Stomach smooth muscle (tissue), 2 donors: ENCODE measurements around the gene SIDT2.

Experiments
- H3K27ac ChIP-seq: one replicate; pipeline ENCODE4 v1.7.0; 2013; ENCODE audit warnings: mild to moderate bottlenecking, low read length, inconsistent platforms
- H3K27me3 ChIP-seq, 2 donors: one replicate each; pipeline ENCODE4 v1.7.0; 2013; ENCODE audit warnings: low read length in 2 of 2; ENCODE audit not compliant: insufficient read depth in 2 of 2, control insufficient read depth in 1 of 2
- H3K36me3 ChIP-seq, 2 donors: one replicate each; pipeline ENCODE4 v1.7.0; 2013; ENCODE audit warnings: low read length in 2 of 2; ENCODE audit not compliant: control insufficient read depth in 2 of 2, insufficient read depth in 2 of 2
- H3K4me1 ChIP-seq: one replicate; pipeline ENCODE4 v1.7.0; 2013; ENCODE audit warnings: low read length; ENCODE audit not compliant: control insufficient read depth, insufficient read depth
- H3K4me3 ChIP-seq, 2 donors: one replicate each; pipeline ENCODE4 v1.7.0; 2013; ENCODE audit warnings: low read length in 2 of 2
- H3K9ac ChIP-seq, 2 donors: one replicate each; pipeline ENCODE4 v1.7.0; 2013; ENCODE audit warnings: low read length in 2 of 2, mild to moderate bottlenecking in 1 of 2
- H3K9me3 ChIP-seq, 2 donors: one replicate each; pipeline ENCODE4 v1.7.0; 2013; ENCODE audit warnings: low read length in 2 of 2; ENCODE audit not compliant: control insufficient read depth in 2 of 2
- donor health status: healthy.
- donor health status: Pancreatic carcinoma.

SIDT2 gene

DNA sequence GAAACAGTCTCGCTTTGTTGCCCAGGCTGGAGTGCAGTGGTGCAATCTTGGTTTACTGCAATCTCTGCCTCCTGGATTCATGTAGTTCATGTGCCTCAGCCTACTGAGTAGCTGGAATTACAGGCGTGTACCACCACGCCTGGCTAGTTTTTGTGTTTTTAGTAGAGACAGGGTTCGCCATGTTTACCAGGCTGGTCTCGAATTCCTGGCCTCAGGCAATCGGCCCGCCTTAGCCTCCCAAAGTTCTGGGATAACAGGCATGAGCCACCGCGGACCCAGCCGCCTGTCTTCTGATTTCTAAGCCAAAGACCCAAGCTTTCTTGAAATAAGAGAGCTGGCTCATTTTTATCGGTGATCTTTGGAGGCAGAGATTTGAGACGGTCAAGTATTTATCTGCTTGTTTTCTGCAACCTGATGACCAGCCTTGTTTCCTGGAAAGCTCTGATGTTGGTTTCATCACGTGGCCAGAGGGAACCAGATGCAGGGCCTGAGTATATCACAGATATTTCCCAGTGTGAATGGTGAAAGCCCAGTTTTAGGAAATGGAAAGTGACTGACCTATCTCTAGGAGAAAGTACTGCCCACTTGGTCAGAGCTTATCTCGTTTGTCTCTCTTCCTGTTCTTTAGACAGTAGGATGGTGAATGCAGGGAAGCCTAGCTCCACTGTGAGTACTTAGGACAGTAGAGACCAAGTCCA lies 5.7 kb upstream of the SIDT2 start:
- Histone ChIP-seq H3K27ac (no peak overlapping the region), H3K4me1 (peaks cover 16% of the 10 kb centered on the region), H3K9me3 (no peaks in the 10 kb centered on the region), H3K36me3 (peaks cover 9 to 11% of the 10 kb centered on the region in 2 donors), H3K9ac (no peak overlapping the region), H3K27me3 (no peaks in the 10 kb centered on the region), H3K4me3 (no peak overlapping the region)

GRCh38 chr11:117175104-117175503 lies 3.4 kb upstream of the SIDT2 start:
- Histone ChIP-seq H3K27ac (peak overlapping the region; percentile 6), H3K4me3 (no peak overlapping the region), H3K9me3 (no peaks in the 10 kb centered on the region), H3K27me3 (no peaks in the 10 kb centered on the region), H3K36me3 (peaks cover 6% of the 10 kb centered on the region in 2 donors), H3K4me1 (peaks cover 33% of the 10 kb centered on the region), H3K9ac (no peak overlapping the region)

- Histone ChIP-seq H3K36me3 (peaks cover 6% of the 10 kb centered on the region in 2 donors), H3K27ac (peak overlapping the region; percentile 46), H3K9me3 (no peaks in the 10 kb centered on the region), H3K9ac (no peak overlapping the region), H3K27me3 (no peaks in the 10 kb centered on the region), H3K4me1 (peaks cover 36% of the 10 kb centered on the region), H3K4me3 (no peak overlapping the region)
Measured at GRCh38 chr11:117175781-117176180, 2.8 kb upstream of the SIDT2 start.

- Histone ChIP-seq H3K4me1 (peaks cover 41% of the 10 kb centered on the region), H3K27me3 (no peaks in the 10 kb centered on the region), H3K36me3 (peaks cover 3 to 4% of the 10 kb centered on the region in 2 donors), H3K27ac (peak overlapping the region; percentile 46), H3K9ac (no peak overlapping the region), H3K4me3 (no peak overlapping the region), H3K9me3 (no peaks in the 10 kb centered on the region)
Measured at GRCh38 chr11:117176186-117176585, 2.4 kb upstream of the SIDT2 start.

DNA sequence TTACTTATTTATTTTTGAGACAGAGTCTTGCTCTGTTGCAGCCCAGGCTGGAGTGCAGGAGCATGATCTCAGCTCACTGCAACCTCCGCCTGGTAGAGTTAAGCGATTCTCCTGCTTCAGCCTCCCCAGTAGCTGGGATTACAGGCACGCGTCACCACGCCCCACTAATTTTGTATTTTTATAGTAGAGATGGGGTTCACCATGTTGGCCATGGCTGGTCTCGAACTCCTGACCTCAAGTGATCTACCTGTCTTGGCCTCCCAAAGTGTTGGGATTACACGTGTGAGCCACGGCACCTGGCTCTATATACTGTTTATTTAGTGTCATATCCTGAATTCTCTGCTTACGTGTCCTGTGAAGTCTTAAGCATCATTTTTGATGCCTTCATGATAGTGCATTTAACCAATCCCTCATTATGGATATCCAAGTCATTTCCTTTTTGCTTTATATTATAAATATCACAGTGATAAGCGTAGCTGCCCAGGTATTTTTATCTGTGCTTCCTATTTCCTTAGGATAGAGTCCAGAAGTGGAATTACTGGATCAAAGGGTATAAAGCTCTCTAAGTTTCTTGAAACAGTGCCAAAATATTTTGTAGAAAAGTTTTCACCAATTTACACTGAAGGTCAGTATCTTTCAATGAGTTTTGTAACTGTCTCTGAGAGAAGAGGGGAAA lies 871 bp upstream of the SIDT2 start:
- no peaks in the 10 kb centered on the region for H3K27me3 ChIP-seq
- H3K36me3 ChIP-seq, result peaks cover 6 to 9% of the 10 kb centered on the region in 2 donors
- H3K4me1 ChIP-seq, result peaks cover 44% of the 10 kb centered on the region
- peak overlapping the region; percentile 93 for H3K27ac ChIP-seq
- no peaks in the 10 kb centered on the region for H3K9me3 ChIP-seq
- H3K9ac ChIP-seq, result peak overlapping the region; percentile 69 to 83
- peak overlapping the region; percentile 74 to 90 for H3K4me3 ChIP-seq

DNA sequence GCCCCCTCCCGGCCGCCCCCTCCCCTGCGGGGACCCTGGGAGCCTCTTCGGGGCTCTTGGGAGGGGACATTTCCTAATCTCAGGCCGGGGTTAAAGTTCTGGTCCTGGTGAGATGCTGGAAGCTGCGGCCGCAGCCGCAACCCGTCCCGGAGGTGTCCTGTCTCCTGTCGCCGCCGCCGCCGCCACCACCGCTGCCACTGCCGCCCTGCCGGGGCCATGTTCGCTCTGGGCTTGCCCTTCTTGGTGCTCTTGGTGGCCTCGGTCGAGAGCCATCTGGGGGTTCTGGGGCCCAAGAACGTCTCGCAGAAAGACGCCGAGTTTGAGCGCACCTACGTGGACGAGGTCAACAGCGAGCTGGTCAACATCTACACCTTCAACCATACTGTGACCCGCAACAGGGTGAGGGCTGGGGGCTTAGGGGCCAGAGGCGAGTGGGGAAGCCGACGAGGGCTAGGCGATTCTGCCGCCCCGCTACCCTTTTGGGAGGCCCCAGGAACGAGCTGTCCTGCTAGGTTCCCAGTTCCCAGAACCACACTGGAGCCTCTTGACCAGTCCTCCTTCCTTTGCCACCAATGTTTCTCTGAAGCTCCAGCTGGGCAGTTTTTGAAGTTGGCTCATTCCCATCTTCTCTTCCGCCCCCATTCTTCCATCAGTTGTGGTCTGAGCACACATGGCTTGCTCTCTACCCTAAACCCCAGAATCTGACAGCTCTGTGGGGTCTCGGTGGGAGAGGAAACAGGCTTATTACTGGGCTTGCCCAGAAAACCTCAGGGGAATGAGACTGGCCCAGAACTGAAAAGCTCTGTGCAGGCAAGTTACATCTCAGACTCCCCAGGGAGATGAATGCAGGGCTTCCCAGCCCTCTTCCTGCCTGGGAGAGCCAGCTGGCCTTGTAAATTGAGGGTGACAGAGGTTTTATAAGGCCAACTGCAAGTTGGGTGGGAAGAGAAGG lies 781 bp downstream of the SIDT2 start:
- H3K9ac ChIP-seq, result peak overlapping the region; percentile 75 to 93
- H3K27ac ChIP-seq, result peak overlapping the region; percentile 93
- peaks cover 39% of the 10 kb centered on the region for H3K4me1 ChIP-seq
- H3K4me3 ChIP-seq, result peak overlapping the region; percentile 80 to 90
- no peaks in the 10 kb centered on the region for H3K27me3 ChIP-seq
- peaks cover 12 to 17% of the 10 kb centered on the region in 2 donors for H3K36me3 ChIP-seq
- H3K9me3 ChIP-seq, result no peaks in the 10 kb centered on the region

GRCh38 chr11:117180020-117180419 lies 1.5 kb downstream of the SIDT2 start:
- Histone ChIP-seq H3K36me3 (peaks cover 12 to 17% of the 10 kb centered on the region in 2 donors), H3K4me1 (peaks cover 39% of the 10 kb centered on the region)

DNA sequence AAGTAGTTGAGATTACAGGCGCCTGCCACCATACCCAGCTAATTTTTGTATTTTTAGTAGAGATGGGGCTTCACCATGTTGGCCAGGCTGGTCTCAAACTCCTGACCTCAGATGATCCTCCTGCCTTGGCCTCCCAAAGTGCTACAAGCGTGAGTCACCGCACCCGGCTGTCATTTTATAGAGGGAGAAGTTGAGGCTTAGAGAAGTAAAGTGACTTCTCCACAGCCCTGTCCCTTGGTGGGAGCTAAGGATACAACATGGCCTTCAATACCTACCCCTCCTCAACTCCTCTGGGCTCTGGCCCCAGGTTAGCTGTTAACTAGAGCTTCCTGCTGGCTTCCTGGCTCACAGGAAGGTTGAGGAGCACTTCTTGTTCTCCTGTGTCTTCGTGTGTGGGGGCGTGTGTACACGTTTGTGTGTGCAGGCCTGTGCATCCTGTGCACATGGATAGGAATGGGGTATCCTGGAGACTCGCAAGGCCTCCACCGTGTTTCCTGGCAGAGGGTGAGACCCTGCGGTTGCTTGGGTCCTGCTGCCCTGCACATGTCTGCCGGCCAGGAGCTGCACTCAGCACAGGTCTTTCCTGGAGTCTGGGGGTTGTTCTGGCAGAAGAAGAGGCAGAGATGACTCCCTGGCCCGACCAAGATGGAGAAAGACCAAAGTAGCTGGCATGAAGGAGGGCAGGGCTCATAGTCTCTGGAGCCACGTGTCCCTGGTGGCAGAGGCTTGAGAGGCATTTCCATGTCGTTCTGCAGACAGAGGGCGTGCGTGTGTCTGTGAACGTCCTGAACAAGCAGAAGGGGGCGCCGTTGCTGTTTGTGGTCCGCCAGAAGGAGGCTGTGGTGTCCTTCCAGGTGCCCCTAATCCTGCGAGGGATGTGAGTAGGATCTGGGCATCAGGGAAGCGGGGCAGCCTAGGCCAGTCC lies 2.4 kb downstream of the SIDT2 start:
- Histone ChIP-seq H3K27me3 (no peaks in the 10 kb centered on the region), H3K9ac (peak overlapping the region; percentile 23 to 36), H3K36me3 (peaks cover 12 to 17% of the 10 kb centered on the region in 2 donors), H3K27ac (peak overlapping the region; percentile 93), H3K9me3 (no peaks in the 10 kb centered on the region), H3K4me3 (peak overlapping the region; percentile 44 to 90), H3K4me1 (peaks cover 41% of the 10 kb centered on the region)

More at GRCh38 chr11:117180020-117180419, 1.5 kb downstream of the SIDT2 start:
- H3K4me3 ChIP-seq, result peak overlapping the region; percentile 80 to 90
- peak overlapping the region; percentile 75 to 93 for H3K9ac ChIP-seq
- H3K27ac ChIP-seq, result peak overlapping the region; percentile 93
- H3K9me3 ChIP-seq, result no peaks in the 10 kb centered on the region
- H3K27me3 ChIP-seq, result no peaks in the 10 kb centered on the region

DNA sequence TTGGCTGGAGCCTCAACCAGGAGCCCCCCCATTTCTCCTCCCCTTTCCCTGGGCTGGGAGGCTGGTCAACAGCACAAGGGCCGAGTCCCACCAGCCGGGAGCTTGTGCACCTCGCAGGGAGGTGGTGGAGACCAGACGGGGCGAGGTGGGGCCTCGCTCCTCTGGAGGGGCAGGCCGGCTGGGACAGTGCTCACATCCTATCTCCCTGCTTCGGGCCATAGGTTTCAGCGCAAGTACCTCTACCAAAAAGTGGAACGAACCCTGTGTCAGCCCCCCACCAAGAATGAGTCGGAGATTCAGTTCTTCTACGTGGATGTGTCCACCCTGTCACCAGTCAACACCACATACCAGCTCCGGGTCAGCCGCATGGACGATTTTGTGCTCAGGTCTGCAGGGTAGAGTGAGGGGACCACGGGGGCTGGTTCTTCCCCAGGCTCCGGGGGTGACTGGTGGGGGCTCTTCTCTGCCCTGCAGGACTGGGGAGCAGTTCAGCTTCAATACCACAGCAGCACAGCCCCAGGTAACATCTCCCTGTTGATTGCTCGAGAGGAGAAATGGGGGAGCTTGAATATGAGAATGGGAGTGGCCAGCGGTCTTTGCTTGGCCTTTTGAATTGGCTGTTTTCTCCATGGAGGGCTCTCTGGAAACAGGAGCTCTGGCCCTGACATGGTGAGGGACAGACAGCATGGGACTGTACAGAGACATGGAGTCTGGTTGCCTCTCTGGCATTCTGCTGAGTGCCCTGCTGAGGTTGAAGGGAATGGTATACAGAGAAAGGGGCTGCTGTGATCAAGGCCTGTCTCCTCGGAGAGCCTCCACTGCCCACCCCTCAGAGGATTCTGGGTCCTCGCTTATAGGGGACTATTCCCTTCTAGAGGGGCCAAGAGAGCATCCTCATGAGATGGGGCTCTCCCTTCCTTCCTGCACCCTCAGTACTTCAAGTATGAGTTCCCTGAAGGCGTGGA lies 3.3 kb downstream of the SIDT2 start:
- peak overlapping the region; percentile 25 to 66 for H3K4me3 ChIP-seq
- no peak overlapping the region for H3K27ac ChIP-seq
- peaks cover 15 to 24% of the 10 kb centered on the region in 2 donors for H3K36me3 ChIP-seq
- no peaks in the 10 kb centered on the region for H3K27me3 ChIP-seq
- peak overlapping the region in 1 of 2 donors; percentile 23 for H3K9ac ChIP-seq
- no peaks in the 10 kb centered on the region for H3K9me3 ChIP-seq
- peaks cover 42% of the 10 kb centered on the region for H3K4me1 ChIP-seq
